Activated T-cell treated with anti-CD3 and anti-CD28 coated beads, Interleukin-2, amount 50 U/mL, for 72 hours (primary cell): ENCODE measurements around the gene CXXC4. TPM values are rescaled to one million over a fixed set of nuclear protein-coding genes. Genes with fewer than 3 reads are reported as not detected.

Experiments
- ATAC-seq, 2 donors: fragments of 150-1000 bp; cut with Tn5 transposase; replicated peaks in 1 of 2; 2 replicates each; pipeline ENCODE4 v1.10.0; 2021; ENCODE audit warnings: moderate library complexity in 2 of 2, mild to moderate bottlenecking in 1 of 2
- DNase-seq, 2 donors: peaks; one replicate each; pipeline ENCODE4 v3.0.0; 2021 to 2022; ENCODE audit warnings: mixed read lengths in 1 of 2
- H3K27ac Mint-ChIP-seq: one replicate; pipeline ENCODE4 v1.8.0; 2022; ENCODE audit warnings: mild to moderate bottlenecking, moderate library complexity, mixed read lengths
- H3K27me3 Mint-ChIP-seq: one replicate; pipeline ENCODE4 v1.8.0; 2022; ENCODE audit warnings: low read depth, mixed read lengths
- H3K36me3 Mint-ChIP-seq, 2 donors: one replicate each; pipeline ENCODE4 v1.8.0; 2022; ENCODE audit warnings: mixed read lengths in 2 of 2, mild to moderate bottlenecking in 1 of 2; ENCODE audit not compliant: insufficient read depth in 2 of 2
- H3K4me1 Mint-ChIP-seq: one replicate; pipeline ENCODE4 v1.8.0; 2022; ENCODE audit warnings: low read depth, mixed read lengths
- H3K4me3 Mint-ChIP-seq, 2 donors: one replicate each; pipeline ENCODE4 v1.8.0; 2022; ENCODE audit warnings: mild to moderate bottlenecking in 2 of 2, mixed read lengths in 2 of 2, moderate library complexity in 2 of 2
- H3K9me3 Mint-ChIP-seq, 2 donors: one replicate each; pipeline ENCODE4 v1.8.0; 2022; ENCODE audit warnings: mixed read lengths in 2 of 2
- total RNA-seq, 2 donors: library from RNA; stranded (reverse); gene quantifications; one replicate each; pipeline ENCODE4 v1.2.3, GENCODE V29; 2022

CXXC4 gene
- under 1 TPM in 1 of 2 donors, not detected in 1; 0.07 TPM for total RNA-seq

GRCh38 chr4:104494822-104495559 is at the start of gene CXXC4:
TSS of gene CXXC4 (minus strand) at chr4:104494894. CDS start at chr4:104491802, 3,092 bp downstream.
- ATAC-seq (peak; percentile 24 to 36), DNase-seq (peak in 1 of 2 donors; percentile 5)
- Mint-ChIP-seq H3K9me3 (no peaks in the 10 kb centered on the region), H3K36me3 (no peaks in the 10 kb centered on the region), H3K4me3 (peak within 1 kb of the TSS; percentile 65 to 74), H3K27me3 (peaks cover 47% of the 10 kb centered on the region), H3K27ac (no peak within 1 kb of the TSS), H3K4me1 (peaks cover 30% of the 10 kb centered on the region)

GRCh38 chr4:104533156-104533555 is 38.5 kb upstream of the CXXC4 start:
- no peaks in the 10 kb centered on the region for H3K4me1 Mint-ChIP-seq
- no peaks in the 10 kb centered on the region for H3K36me3 Mint-ChIP-seq
- no peak overlapping the region for H3K27ac Mint-ChIP-seq
- H3K9me3 Mint-ChIP-seq, result no peaks in the 10 kb centered on the region
- DNase-seq (no peak), ATAC-seq (no peak)
- no peaks in the 10 kb centered on the region for H3K27me3 Mint-ChIP-seq
- H3K4me3 Mint-ChIP-seq, result no peak overlapping the region

GRCh38 chr4:104532677-104533076 is 38.0 kb upstream of the CXXC4 start:
- Mint-ChIP-seq H3K27me3 (no peaks in the 10 kb centered on the region), H3K27ac (no peak overlapping the region), H3K4me3 (no peak overlapping the region), H3K9me3 (peaks cover 0 to 3% of the 10 kb centered on the region in 2 donors), H3K36me3 (no peaks in the 10 kb centered on the region), H3K4me1 (no peaks in the 10 kb centered on the region)
- ATAC-seq (no peak), DNase-seq (no peak)

- no peak overlapping the region for H3K4me3 Mint-ChIP-seq
- ATAC-seq, result no peak
- H3K36me3 Mint-ChIP-seq, result no peaks in the 10 kb centered on the region
- DNase-seq, result no peak
- H3K4me1 Mint-ChIP-seq, result no peaks in the 10 kb centered on the region
- peaks cover 1 to 8% of the 10 kb centered on the region in 2 donors for H3K9me3 Mint-ChIP-seq
- no peaks in the 10 kb centered on the region for H3K27me3 Mint-ChIP-seq
- H3K27ac Mint-ChIP-seq, result no peak overlapping the region
Observed at GRCh38 chr4:104531390-104531789, 36.7 kb upstream of the CXXC4 start.

- Mint-ChIP-seq H3K9me3 (peaks cover 1 to 8% of the 10 kb centered on the region in 2 donors), H3K27ac (no peak overlapping the region), H3K36me3 (no peaks in the 10 kb centered on the region), H3K4me3 (no peak overlapping the region), H3K27me3 (no peaks in the 10 kb centered on the region), H3K4me1 (no peaks in the 10 kb centered on the region)
- ATAC-seq (no peak), DNase-seq (no peak)
Observed at GRCh38 chr4:104530426-104530825, 35.7 kb upstream of the CXXC4 start.

- no peaks in the 10 kb centered on the region for H3K27me3 Mint-ChIP-seq
- no peaks in the 10 kb centered on the region for H3K36me3 Mint-ChIP-seq
- H3K9me3 Mint-ChIP-seq, result peaks cover 1 to 8% of the 10 kb centered on the region in 2 donors
- ATAC-seq (no peak), DNase-seq (no peak)
- H3K4me3 Mint-ChIP-seq, result no peak overlapping the region
- H3K27ac Mint-ChIP-seq, result no peak overlapping the region
- no peaks in the 10 kb centered on the region for H3K4me1 Mint-ChIP-seq
Observed at GRCh38 chr4:104524591-104524990, 29.9 kb upstream of the CXXC4 start.

- no peaks in the 10 kb centered on the region for H3K36me3 Mint-ChIP-seq
- ATAC-seq (no peak), DNase-seq (no peak)
- no peak overlapping the region for H3K27ac Mint-ChIP-seq
- no peaks in the 10 kb centered on the region for H3K27me3 Mint-ChIP-seq
- no peak overlapping the region for H3K4me3 Mint-ChIP-seq
- H3K9me3 Mint-ChIP-seq, result peaks cover 1 to 10% of the 10 kb centered on the region in 2 donors
- H3K4me1 Mint-ChIP-seq, result no peaks in the 10 kb centered on the region
Observed at GRCh38 chr4:104524026-104524425, 29.3 kb upstream of the CXXC4 start.

- Mint-ChIP-seq H3K27ac (no peak overlapping the region), H3K27me3 (no peaks in the 10 kb centered on the region), H3K36me3 (no peaks in the 10 kb centered on the region), H3K4me3 (no peak overlapping the region), H3K4me1 (no peaks in the 10 kb centered on the region), H3K9me3 (peaks cover 0 to 2% of the 10 kb centered on the region in 2 donors)
- DNase-seq (no peak), ATAC-seq (no peak)
Observed at GRCh38 chr4:104519588-104519987, 24.9 kb upstream of the CXXC4 start.

- Mint-ChIP-seq H3K27ac (no peak overlapping the region), H3K4me1 (no peaks in the 10 kb centered on the region), H3K27me3 (no peaks in the 10 kb centered on the region), H3K4me3 (no peak overlapping the region), H3K36me3 (no peaks in the 10 kb centered on the region), H3K9me3 (peaks cover 0 to 2% of the 10 kb centered on the region in 2 donors)
- DNase-seq, result no peak
- no peak for ATAC-seq
Observed at GRCh38 chr4:104516884-104517283, 22.2 kb upstream of the CXXC4 start.

- Mint-ChIP-seq H3K4me3 (no peak overlapping the region), H3K27ac (no peak overlapping the region), H3K27me3 (peaks cover 6% of the 10 kb centered on the region), H3K4me1 (no peaks in the 10 kb centered on the region), H3K9me3 (no peaks in the 10 kb centered on the region), H3K36me3 (no peaks in the 10 kb centered on the region)
- DNase-seq (no peak), ATAC-seq (no peak)
Observed at GRCh38 chr4:104508224-104508623, 13.5 kb upstream of the CXXC4 start.

- Mint-ChIP-seq H3K4me1 (no peaks in the 10 kb centered on the region), H3K9me3 (no peaks in the 10 kb centered on the region), H3K27me3 (peaks cover 8% of the 10 kb centered on the region), H3K27ac (no peak overlapping the region), H3K4me3 (no peak overlapping the region), H3K36me3 (no peaks in the 10 kb centered on the region)
- no peak for DNase-seq
- ATAC-seq, result no peak
Observed at GRCh38 chr4:104507112-104507511, 12.4 kb upstream of the CXXC4 start.

GRCh38 chr4:104504536-104504935 is 9.8 kb upstream of the CXXC4 start:
- DNase-seq (no peak), ATAC-seq (no peak)
- Mint-ChIP-seq H3K36me3 (no peaks in the 10 kb centered on the region), H3K27me3 (peaks cover 15% of the 10 kb centered on the region), H3K27ac (no peak overlapping the region), H3K4me1 (no peaks in the 10 kb centered on the region), H3K9me3 (no peaks in the 10 kb centered on the region), H3K4me3 (no peak overlapping the region)

- Mint-ChIP-seq H3K4me1 (no peaks in the 10 kb centered on the region), H3K27me3 (peaks cover 15% of the 10 kb centered on the region), H3K9me3 (no peaks in the 10 kb centered on the region), H3K27ac (no peak overlapping the region), H3K4me3 (no peak overlapping the region), H3K36me3 (no peaks in the 10 kb centered on the region)
- no peak for DNase-seq
- no peak for ATAC-seq
Observed at GRCh38 chr4:104502471-104502870, 7.8 kb upstream of the CXXC4 start.

- Mint-ChIP-seq H3K27ac (no peak overlapping the region), H3K36me3 (no peaks in the 10 kb centered on the region), H3K4me1 (no peaks in the 10 kb centered on the region), H3K4me3 (no peak overlapping the region), H3K27me3 (peaks cover 15% of the 10 kb centered on the region), H3K9me3 (no peaks in the 10 kb centered on the region)
- ATAC-seq (no peak), DNase-seq (no peak)
Observed at GRCh38 chr4:104501290-104501689, 6.6 kb upstream of the CXXC4 start.
